WTC11 (cell line): ENCODE measurements around the gene PRKN. TPM values are rescaled to one million over a fixed set of nuclear protein-coding genes. Genes with fewer than 3 reads are reported as not detected.

Experiments
- GTF2I ChIP-seq: fragments of 250-450 bp; sonication (Bioruptor Pico); conservative IDR thresholded peaks from 2 replicates; pipeline ENCODE4 v1.4.0; 2021; ENCODE audit warnings: mild to moderate bottlenecking
- total RNA-seq: library from RNA; stranded (reverse); gene quantifications from 3 replicates; pipeline ENCODE4 v1.2.3, GENCODE V29; 2021
- TF ChIP-seq, protein P1 (sequence below): sonication (generic); formaldehyde crosslinking; IDR thresholded peaks from 2 replicates; pipeline ENCODE4 v1.8.1; 2022; ENCODE audit warnings: low read depth, mild to moderate bottlenecking, moderate library complexity, missing genetic modification reagents, borderline replicate concordance
- TF ChIP-seq, protein P2 (sequence below): sonication (generic); formaldehyde crosslinking; IDR thresholded peaks from 2 replicates; pipeline ENCODE4 v1.8.1; 2023; ENCODE audit warnings: mild to moderate bottlenecking, moderate library complexity, missing genetic modification reagents
- TF ChIP-seq, protein P3 (sequence below): fragments of 200-600 bp; IDR thresholded peaks from 2 replicates; pipeline ENCODE4 v1.8.0; 2022; ENCODE audit warnings: antibody characterized with exemption
- TF ChIP-seq, protein P4 (sequence below): fragments of 250-450 bp; sonication (Bioruptor Pico); IDR thresholded peaks from 2 replicates; pipeline ENCODE4 v2.1.2; 2022; ENCODE audit warnings: mild to moderate bottlenecking, moderate library complexity
- TF ChIP-seq, protein P5 (sequence below): sonication (generic); formaldehyde crosslinking; IDR thresholded peaks from 2 replicates; pipeline ENCODE4 v1.8.1; 2023; ENCODE audit warnings: mild to moderate bottlenecking, missing genetic modification reagents, borderline replicate concordance
- TF ChIP-seq, protein P6 (sequence below): sonication (generic); formaldehyde crosslinking; IDR thresholded peaks from 2 replicates; pipeline ENCODE4 v1.8.1; 2022; ENCODE audit warnings: mild to moderate bottlenecking, moderate library complexity, missing genetic modification reagents
- TF ChIP-seq, protein P7 (sequence below): sonication (generic); formaldehyde crosslinking; IDR thresholded peaks from 2 replicates; pipeline ENCODE4 v1.8.0; 2023; ENCODE audit warnings: missing genetic modification reagents
- TF ChIP-seq, protein P8 (sequence below): sonication (generic); formaldehyde crosslinking; IDR thresholded peaks from 2 replicates; pipeline ENCODE4 v1.8.0; 2023; ENCODE audit warnings: missing genetic modification reagents, mild to moderate bottlenecking, borderline replicate concordance

PRKN gene
- total RNA-seq, 1 experiment from 2014 or later, result 0.59 TPM

DNA sequence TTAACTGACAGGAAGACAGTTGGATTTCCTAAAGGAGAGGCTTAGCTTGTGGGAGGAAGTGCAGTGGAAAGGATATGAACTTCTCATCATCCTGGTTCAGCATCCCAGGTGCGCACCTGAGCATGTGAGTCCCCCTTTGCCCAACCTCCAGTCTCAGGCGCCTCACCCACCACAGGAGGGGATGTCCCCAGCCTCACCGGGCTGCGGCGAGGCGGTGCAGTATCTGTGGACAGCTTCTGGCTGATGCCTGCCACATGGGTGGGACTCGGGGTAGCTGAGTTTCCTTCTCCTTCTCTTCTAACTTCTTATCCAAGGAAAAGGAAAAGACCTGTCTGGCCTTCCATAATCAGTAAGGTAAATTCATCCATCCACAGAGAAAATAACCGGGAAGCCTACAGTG lies 914.4 kb downstream of the PRKN start (continued):
- TF ChIP-seq, protein P1, sequence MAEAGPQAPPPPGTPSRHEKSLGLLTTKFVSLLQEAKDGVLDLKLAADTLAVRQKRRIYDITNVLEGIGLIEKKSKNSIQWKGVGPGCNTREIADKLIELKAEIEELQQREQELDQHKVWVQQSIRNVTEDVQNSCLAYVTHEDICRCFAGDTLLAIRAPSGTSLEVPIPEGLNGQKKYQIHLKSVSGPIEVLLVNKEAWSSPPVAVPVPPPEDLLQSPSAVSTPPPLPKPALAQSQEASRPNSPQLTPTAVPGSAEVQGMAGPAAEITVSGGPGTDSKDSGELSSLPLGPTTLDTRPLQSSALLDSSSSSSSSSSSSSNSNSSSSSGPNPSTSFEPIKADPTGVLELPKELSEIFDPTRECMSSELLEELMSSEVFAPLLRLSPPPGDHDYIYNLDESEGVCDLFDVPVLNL, result no peak
- TF ChIP-seq, protein P2, sequence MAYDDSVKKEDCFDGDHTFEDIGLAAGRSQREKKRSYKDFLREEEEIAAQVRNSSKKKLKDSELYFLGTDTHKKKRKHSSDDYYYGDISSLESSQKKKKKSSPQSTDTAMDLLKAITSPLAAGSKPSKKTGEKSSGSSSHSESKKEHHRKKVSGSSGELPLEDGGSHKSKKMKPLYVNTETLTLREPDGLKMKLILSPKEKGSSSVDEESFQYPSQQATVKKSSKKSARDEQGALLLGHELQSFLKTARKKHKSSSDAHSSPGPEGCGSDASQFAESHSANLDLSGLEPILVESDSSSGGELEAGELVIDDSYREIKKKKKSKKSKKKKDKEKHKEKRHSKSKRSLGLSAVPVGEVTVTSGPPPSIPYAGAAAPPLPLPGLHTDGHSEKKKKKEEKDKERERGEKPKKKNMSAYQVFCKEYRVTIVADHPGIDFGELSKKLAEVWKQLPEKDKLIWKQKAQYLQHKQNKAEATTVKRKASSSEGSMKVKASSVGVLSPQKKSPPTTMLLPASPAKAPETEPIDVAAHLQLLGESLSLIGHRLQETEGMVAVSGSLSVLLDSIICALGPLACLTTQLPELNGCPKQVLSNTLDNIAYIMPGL (CRISPR knock-in tag), result no peak
- TF ChIP-seq, protein P3, sequence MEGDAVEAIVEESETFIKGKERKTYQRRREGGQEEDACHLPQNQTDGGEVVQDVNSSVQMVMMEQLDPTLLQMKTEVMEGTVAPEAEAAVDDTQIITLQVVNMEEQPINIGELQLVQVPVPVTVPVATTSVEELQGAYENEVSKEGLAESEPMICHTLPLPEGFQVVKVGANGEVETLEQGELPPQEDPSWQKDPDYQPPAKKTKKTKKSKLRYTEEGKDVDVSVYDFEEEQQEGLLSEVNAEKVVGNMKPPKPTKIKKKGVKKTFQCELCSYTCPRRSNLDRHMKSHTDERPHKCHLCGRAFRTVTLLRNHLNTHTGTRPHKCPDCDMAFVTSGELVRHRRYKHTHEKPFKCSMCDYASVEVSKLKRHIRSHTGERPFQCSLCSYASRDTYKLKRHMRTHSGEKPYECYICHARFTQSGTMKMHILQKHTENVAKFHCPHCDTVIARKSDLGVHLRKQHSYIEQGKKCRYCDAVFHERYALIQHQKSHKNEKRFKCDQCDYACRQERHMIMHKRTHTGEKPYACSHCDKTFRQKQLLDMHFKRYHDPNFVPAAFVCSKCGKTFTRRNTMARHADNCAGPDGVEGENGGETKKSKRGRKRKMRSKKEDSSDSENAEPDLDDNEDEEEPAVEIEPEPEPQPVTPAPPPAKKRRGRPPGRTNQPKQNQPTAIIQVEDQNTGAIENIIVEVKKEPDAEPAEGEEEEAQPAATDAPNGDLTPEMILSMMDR, result no peak
- TF ChIP-seq, protein P4, sequence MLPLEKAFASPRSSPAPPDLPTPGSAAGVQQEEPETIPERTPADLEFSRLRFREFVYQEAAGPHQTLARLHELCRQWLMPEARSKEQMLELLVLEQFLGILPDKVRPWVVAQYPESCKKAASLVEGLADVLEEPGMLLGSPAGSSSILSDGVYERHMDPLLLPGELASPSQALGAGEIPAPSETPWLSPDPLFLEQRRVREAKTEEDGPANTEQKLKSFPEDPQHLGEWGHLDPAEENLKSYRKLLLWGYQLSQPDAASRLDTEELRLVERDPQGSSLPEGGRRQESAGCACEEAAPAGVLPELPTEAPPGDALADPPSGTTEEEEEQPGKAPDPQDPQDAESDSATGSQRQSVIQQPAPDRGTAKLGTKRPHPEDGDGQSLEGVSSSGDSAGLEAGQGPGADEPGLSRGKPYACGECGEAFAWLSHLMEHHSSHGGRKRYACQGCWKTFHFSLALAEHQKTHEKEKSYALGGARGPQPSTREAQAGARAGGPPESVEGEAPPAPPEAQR, result no peak
- TF ChIP-seq, protein P5, sequence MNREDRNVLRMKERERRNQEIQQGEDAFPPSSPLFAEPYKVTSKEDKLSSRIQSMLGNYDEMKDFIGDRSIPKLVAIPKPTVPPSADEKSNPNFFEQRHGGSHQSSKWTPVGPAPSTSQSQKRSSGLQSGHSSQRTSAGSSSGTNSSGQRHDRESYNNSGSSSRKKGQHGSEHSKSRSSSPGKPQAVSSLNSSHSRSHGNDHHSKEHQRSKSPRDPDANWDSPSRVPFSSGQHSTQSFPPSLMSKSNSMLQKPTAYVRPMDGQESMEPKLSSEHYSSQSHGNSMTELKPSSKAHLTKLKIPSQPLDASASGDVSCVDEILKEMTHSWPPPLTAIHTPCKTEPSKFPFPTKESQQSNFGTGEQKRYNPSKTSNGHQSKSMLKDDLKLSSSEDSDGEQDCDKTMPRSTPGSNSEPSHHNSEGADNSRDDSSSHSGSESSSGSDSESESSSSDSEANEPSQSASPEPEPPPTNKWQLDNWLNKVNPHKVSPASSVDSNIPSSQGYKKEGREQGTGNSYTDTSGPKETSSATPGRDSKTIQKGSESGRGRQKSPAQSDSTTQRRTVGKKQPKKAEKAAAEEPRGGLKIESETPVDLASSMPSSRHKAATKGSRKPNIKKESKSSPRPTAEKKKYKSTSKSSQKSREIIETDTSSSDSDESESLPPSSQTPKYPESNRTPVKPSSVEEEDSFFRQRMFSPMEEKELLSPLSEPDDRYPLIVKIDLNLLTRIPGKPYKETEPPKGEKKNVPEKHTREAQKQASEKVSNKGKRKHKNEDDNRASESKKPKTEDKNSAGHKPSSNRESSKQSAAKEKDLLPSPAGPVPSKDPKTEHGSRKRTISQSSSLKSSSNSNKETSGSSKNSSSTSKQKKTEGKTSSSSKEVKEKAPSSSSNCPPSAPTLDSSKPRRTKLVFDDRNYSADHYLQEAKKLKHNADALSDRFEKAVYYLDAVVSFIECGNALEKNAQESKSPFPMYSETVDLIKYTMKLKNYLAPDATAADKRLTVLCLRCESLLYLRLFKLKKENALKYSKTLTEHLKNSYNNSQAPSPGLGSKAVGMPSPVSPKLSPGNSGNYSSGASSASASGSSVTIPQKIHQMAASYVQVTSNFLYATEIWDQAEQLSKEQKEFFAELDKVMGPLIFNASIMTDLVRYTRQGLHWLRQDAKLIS (CRISPR knock-in tag), result no peak
- no peak for TF ChIP-seq GTF2I
- TF ChIP-seq, protein P6, sequence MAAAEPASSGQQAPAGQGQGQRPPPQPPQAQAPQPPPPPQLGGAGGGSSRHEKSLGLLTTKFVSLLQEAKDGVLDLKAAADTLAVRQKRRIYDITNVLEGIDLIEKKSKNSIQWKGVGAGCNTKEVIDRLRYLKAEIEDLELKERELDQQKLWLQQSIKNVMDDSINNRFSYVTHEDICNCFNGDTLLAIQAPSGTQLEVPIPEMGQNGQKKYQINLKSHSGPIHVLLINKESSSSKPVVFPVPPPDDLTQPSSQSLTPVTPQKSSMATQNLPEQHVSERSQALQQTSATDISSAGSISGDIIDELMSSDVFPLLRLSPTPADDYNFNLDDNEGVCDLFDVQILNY, result no peak
- TF ChIP-seq, protein P7, sequence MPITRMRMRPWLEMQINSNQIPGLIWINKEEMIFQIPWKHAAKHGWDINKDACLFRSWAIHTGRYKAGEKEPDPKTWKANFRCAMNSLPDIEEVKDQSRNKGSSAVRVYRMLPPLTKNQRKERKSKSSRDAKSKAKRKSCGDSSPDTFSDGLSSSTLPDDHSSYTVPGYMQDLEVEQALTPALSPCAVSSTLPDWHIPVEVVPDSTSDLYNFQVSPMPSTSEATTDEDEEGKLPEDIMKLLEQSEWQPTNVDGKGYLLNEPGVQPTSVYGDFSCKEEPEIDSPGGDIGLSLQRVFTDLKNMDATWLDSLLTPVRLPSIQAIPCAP (CRISPR knock-in tag), result no peak
- TF ChIP-seq, protein P8, sequence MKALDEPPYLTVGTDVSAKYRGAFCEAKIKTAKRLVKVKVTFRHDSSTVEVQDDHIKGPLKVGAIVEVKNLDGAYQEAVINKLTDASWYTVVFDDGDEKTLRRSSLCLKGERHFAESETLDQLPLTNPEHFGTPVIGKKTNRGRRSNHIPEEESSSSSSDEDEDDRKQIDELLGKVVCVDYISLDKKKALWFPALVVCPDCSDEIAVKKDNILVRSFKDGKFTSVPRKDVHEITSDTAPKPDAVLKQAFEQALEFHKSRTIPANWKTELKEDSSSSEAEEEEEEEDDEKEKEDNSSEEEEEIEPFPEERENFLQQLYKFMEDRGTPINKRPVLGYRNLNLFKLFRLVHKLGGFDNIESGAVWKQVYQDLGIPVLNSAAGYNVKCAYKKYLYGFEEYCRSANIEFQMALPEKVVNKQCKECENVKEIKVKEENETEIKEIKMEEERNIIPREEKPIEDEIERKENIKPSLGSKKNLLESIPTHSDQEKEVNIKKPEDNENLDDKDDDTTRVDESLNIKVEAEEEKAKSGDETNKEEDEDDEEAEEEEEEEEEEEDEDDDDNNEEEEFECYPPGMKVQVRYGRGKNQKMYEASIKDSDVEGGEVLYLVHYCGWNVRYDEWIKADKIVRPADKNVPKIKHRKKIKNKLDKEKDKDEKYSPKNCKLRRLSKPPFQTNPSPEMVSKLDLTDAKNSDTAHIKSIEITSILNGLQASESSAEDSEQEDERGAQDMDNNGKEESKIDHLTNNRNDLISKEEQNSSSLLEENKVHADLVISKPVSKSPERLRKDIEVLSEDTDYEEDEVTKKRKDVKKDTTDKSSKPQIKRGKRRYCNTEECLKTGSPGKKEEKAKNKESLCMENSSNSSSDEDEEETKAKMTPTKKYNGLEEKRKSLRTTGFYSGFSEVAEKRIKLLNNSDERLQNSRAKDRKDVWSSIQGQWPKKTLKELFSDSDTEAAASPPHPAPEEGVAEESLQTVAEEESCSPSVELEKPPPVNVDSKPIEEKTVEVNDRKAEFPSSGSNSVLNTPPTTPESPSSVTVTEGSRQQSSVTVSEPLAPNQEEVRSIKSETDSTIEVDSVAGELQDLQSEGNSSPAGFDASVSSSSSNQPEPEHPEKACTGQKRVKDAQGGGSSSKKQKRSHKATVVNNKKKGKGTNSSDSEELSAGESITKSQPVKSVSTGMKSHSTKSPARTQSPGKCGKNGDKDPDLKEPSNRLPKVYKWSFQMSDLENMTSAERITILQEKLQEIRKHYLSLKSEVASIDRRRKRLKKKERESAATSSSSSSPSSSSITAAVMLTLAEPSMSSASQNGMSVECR, result no peak
